MCF 10A (cell line): ENCODE measurements around the gene OR13D1. TPM values are rescaled to one million over a fixed set of nuclear protein-coding genes. Genes with fewer than 3 reads are reported as not detected.

Experiments used
- BruUV-seq: library from RNA; stranded (reverse); fragments of 400-500 nt; replicated peaks from 2 replicates; lab custom pipeline; 2021; lab: Mats Ljungman, UMichigan
- CTCF ChIA-PET: fragments of 300-600 bp; sonication (Branson Sonifier 250); formaldehyde crosslinking; extraction: SDS; loops from one replicate; lab custom pipeline; 2021; ENCODE audit warnings: antibody characterized with exemption, inconsistent platforms; lab: Yijun Ruan, JAX
- POLR2A ChIA-PET: fragments of 300-600, 350-650 bp; sonication (Branson Sonifier 250); formaldehyde crosslinking; extraction: SDS; loops from one replicate; lab custom pipeline; 2020; ENCODE audit warnings: antibody characterized with exemption, inconsistent platforms; lab: Yijun Ruan, JAX
- DNase-seq: peaks from one replicate; pipeline ENCODE4 v3.0.0-alpha.2; 2018; ENCODE audit not compliant: unreplicated experiment
- H3K27ac Mint-ChIP-seq: one replicate; pipeline ENCODE4 v1.8.0; 2022; ENCODE audit warnings: mild to moderate bottlenecking, low read depth, mixed read lengths; ENCODE audit not compliant: unreplicated experiment
- H3K27me3 Mint-ChIP-seq: one replicate; pipeline ENCODE4 v1.8.0; 2022; ENCODE audit warnings: mixed read lengths; ENCODE audit not compliant: insufficient read depth, unreplicated experiment
- H3K36me3 Mint-ChIP-seq: one replicate; pipeline ENCODE4 v1.8.0; 2022; ENCODE audit warnings: mild to moderate bottlenecking, moderate library complexity, mixed read lengths; ENCODE audit not compliant: insufficient read depth, unreplicated experiment
- H3K4me1 Mint-ChIP-seq: one replicate; pipeline ENCODE4 v1.8.0; 2022; ENCODE audit warnings: mixed read lengths; ENCODE audit not compliant: insufficient read depth, unreplicated experiment
- H3K4me3 Mint-ChIP-seq: one replicate; pipeline ENCODE4 v1.8.0; 2022; ENCODE audit warnings: mild to moderate bottlenecking, moderate library complexity, mixed read lengths; ENCODE audit not compliant: unreplicated experiment
- H3K9me3 Mint-ChIP-seq: one replicate; pipeline ENCODE4 v1.8.0; 2022; ENCODE audit warnings: mixed read lengths; ENCODE audit not compliant: unreplicated experiment
- intact Hi-C: fragments of 100-400 bp; cut with micrococcal nuclease; formaldehyde crosslinking; loops from 2 replicates; pipeline ENCODE4 v1.14.1; 2022
- total RNA-seq: library from RNA; stranded (reverse); gene quantifications from 2 replicates; pipeline ENCODE4 v1.2.3, GENCODE V29; 2022
- TF ChIP-seq, protein P1 (sequence below): fragments of 200-600 bp; IDR thresholded peaks from one replicate; pipeline ENCODE4 v1.8.0; 2022; ENCODE audit warnings: antibody characterized with exemption, mild to moderate bottlenecking; ENCODE audit not compliant: unreplicated experiment

The OR13D1 gene
- total RNA-seq, 1 experiment from 2014 or later = not detected

GRCh38 chr9:104725014-104725413 is 30.7 kb downstream of the OR13D1 start:
- no TSS peak for BruUV-seq
- intact Hi-C loops = no loop called here
- ChIA-PET CTCF (interaction anchor here (0.6 kb wide), 1 partner anchor 479 kb away, joined by 3 read pairs; no protein-coding TSS in a partner anchor), POLR2A (interaction anchor here (0.6 kb wide), 1 partner anchor 119 kb away, joined by 4 read pairs; no protein-coding TSS in a partner anchor)
- Mint-ChIP-seq H3K9me3 (peaks cover 6% of the 10 kb centered on the region), H3K27me3 (no peaks in the 10 kb centered on the region), H3K4me1 (peaks cover 7% of the 10 kb centered on the region), H3K36me3 (no peaks in the 10 kb centered on the region), H3K4me3 (no peak overlapping the region), H3K27ac (no peak overlapping the region)
- peak; percentile 13 for DNase-seq
- TF ChIP-seq, protein P1, sequence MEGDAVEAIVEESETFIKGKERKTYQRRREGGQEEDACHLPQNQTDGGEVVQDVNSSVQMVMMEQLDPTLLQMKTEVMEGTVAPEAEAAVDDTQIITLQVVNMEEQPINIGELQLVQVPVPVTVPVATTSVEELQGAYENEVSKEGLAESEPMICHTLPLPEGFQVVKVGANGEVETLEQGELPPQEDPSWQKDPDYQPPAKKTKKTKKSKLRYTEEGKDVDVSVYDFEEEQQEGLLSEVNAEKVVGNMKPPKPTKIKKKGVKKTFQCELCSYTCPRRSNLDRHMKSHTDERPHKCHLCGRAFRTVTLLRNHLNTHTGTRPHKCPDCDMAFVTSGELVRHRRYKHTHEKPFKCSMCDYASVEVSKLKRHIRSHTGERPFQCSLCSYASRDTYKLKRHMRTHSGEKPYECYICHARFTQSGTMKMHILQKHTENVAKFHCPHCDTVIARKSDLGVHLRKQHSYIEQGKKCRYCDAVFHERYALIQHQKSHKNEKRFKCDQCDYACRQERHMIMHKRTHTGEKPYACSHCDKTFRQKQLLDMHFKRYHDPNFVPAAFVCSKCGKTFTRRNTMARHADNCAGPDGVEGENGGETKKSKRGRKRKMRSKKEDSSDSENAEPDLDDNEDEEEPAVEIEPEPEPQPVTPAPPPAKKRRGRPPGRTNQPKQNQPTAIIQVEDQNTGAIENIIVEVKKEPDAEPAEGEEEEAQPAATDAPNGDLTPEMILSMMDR = no peak

- TF ChIP-seq, protein P1 = no peak
- H3K36me3 Mint-ChIP-seq = no peaks in the 10 kb centered on the region
- POLR2A ChIA-PET = no interaction called here
- no peak for DNase-seq
- H3K9me3 Mint-ChIP-seq = no peaks in the 10 kb centered on the region
- BruUV-seq = no TSS peak
- intact Hi-C loops = no loop called here
- peaks cover 8% of the 10 kb centered on the region for H3K4me1 Mint-ChIP-seq
- CTCF ChIA-PET = no interaction called here
- no peak overlapping the region for H3K27ac Mint-ChIP-seq
- H3K4me3 Mint-ChIP-seq = no peak overlapping the region
- H3K27me3 Mint-ChIP-seq = no peaks in the 10 kb centered on the region
Measured at GRCh38 chr9:104738452-104738851, 44.1 kb downstream of the OR13D1 start.

GRCh38 chr9:104740621-104741020 is 46.3 kb downstream of the OR13D1 start:
- H3K27me3 Mint-ChIP-seq = no peaks in the 10 kb centered on the region
- H3K36me3 Mint-ChIP-seq = no peaks in the 10 kb centered on the region
- ChIA-PET CTCF (interaction anchor here (1.1 to 1.6 kb wide), 2 partner anchors 564 kb away, joined by 3 to 5 read pairs; no protein-coding TSS in a partner anchor), POLR2A (no interaction called here)
- H3K9me3 Mint-ChIP-seq = no peaks in the 10 kb centered on the region
- H3K27ac Mint-ChIP-seq = no peak overlapping the region
- DNase-seq = peak; percentile 8
- H3K4me1 Mint-ChIP-seq = peaks cover 8% of the 10 kb centered on the region
- no TSS peak for BruUV-seq
- intact Hi-C loops = loop anchor here (10.0 kb wide), 2 partner anchors 136 to 1346 kb away; partner anchors contain the start of gene OR13C2
- TF ChIP-seq, protein P1 = no peak
- H3K4me3 Mint-ChIP-seq = no peak overlapping the region

DNA sequence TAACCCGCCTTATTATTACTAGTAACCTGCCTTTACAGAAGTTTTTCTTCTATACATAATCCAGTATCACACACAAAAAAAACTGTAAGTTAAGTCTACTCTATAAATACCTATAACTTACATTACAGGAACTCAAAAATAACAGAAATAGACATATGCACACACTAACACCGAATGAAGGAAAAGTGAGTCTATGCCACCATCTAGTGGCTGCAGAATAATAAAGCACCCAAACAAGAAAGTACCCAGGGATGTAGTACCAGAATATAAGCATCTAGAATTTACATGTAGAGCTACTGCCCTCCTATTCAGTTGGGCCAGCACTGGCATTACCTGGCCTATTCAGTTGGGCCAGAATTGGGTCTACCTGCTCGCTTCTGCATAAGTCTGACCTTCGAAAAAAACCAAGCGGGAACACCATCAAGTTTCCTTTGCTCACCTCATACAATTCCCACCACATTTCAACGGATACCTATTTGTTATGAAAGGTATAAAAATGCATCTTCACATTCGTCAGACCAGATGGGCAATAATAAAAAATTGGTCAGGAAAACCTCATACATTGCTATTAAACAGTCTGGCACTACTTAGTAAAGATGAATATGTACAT is 49.2 kb downstream of the OR13D1 start:
- Mint-ChIP-seq H3K9me3 (no peaks in the 10 kb centered on the region), H3K27ac (no peak overlapping the region), H3K4me1 (peaks cover 17% of the 10 kb centered on the region), H3K36me3 (no peaks in the 10 kb centered on the region), H3K4me3 (no peak overlapping the region), H3K27me3 (no peaks in the 10 kb centered on the region)
- no TSS peak for BruUV-seq
- TF ChIP-seq, protein P1 = peak; percentile 78
- DNase-seq = peak; percentile 76
- ChIA-PET POLR2A (no interaction called here), CTCF (interaction anchor here (0.7 to 3.3 kb wide), 5 partner anchors 240 to 790 kb away, joined by 3 to 11 read pairs (median 3); no protein-coding TSS in a partner anchor)
- intact Hi-C loops = loop anchor here (1.0 to 10.0 kb wide), 6 partner anchors 61 to 1349 kb away; partner anchors contain the start of gene OR13C2

Other genes with a start within 250 kb of the OR13D1 start
- not detected in 2 replicates for gene OR13F1, start 190.3 kb upstream of the OR13D1 start, total RNA-seq
- gene OR13C4, start 167.3 kb upstream of the OR13D1 start, total RNA-seq = not detected in 2 replicates
- not detected in 2 replicates for gene OR13C3, start 157.7 kb upstream of the OR13D1 start, total RNA-seq
- gene OR13C8, start 125.3 kb upstream of the OR13D1 start, total RNA-seq = not detected in 2 replicates
- not detected in 2 replicates for gene OR13C5, start 95.1 kb upstream of the OR13D1 start, total RNA-seq
- gene OR13C2, start 88.9 kb upstream of the OR13D1 start, total RNA-seq = not detected in 2 replicates
- not detected in 2 replicates for gene OR13C9, start 76.3 kb upstream of the OR13D1 start, total RNA-seq
- 15.4 and 15.5 TPM in 2 replicates for gene NIPSNAP3A, start 53.2 kb downstream of the OR13D1 start, total RNA-seq
- gene NIPSNAP3B, start 69.6 kb downstream of the OR13D1 start, total RNA-seq = 0.49 TPM in 1 of 2 replicates, not detected in the other
- gene ABCA1, start 233.6 kb downstream of the OR13D1 start, total RNA-seq = 0.15 and 0.28 TPM in 2 replicates